HepG2 (cell line): ENCODE measurements around the gene ANXA9. TPM values are rescaled to one million over a fixed set of nuclear protein-coding genes. Genes with fewer than 3 reads are reported as not detected.

Experiments used
- AHR ChIP-seq: IDR thresholded peaks from 2 replicates; pipeline ENCODE4 v1.6.1; 2018; ENCODE audit warnings: missing genetic modification reagents, missing compliant biosample characterization
- CC2D1A ChIP-seq: sonication (generic); formaldehyde crosslinking; IDR thresholded peaks from 2 replicates; pipeline ENCODE4 v1.8.1; 2023; ENCODE audit warnings: mild to moderate bottlenecking, missing genetic modification reagents
- CEBPG ChIP-seq: IDR thresholded peaks from 2 replicates; pipeline ENCODE4 v1.6.1; 2016
- DNMT3B ChIP-seq: conservative IDR thresholded peaks from 2 replicates; pipeline ENCODE4 v1.6.1; 2016; ENCODE audit warnings: missing biosample characterization, control low read depth
- GABPA ChIP-seq, 2 experiments: IDR thresholded peaks; 2 replicates each; pipeline ENCODE4 v1.6.1; 2011 to 2016; ENCODE audit warnings: low read depth in 2 of 2, low read length in 1 of 2, missing biosample characterization in 1 of 2, missing genetic modification characterization in 1 of 2
- NCOA1 ChIP-seq: sonication (generic); formaldehyde crosslinking; IDR thresholded peaks from 2 replicates; pipeline ENCODE4 v1.9.0; 2021; ENCODE audit warnings: missing genetic modification reagents
- PHF20 ChIP-seq: sonication (generic); formaldehyde crosslinking; IDR thresholded peaks from 2 replicates; pipeline ENCODE4 v1.5.0; 2020; ENCODE audit warnings: mild to moderate bottlenecking, missing genetic modification reagents
- SMYD3 ChIP-seq: sonication (generic); formaldehyde crosslinking; IDR thresholded peaks from 2 replicates; pipeline ENCODE4 v1.8.1; 2023; ENCODE audit warnings: mild to moderate bottlenecking, missing genetic modification reagents
- ZNF124 ChIP-seq: sonication (generic); formaldehyde crosslinking; IDR thresholded peaks from 2 replicates; pipeline ENCODE4 v1.4.0; 2020; ENCODE audit warnings: missing genetic modification reagents
- ZNF441 ChIP-seq: sonication (generic); formaldehyde crosslinking; IDR thresholded peaks from 2 replicates; pipeline ENCODE4 v1.7.0; 2021; ENCODE audit warnings: missing genetic modification reagents, borderline replicate concordance
- ZNF788 ChIP-seq: sonication (generic); formaldehyde crosslinking; IDR thresholded peaks from 2 replicates; pipeline ENCODE4 v1.5.0; 2020; ENCODE audit warnings: mild to moderate bottlenecking, missing genetic modification reagents, borderline replicate concordance
- ZSCAN20 ChIP-seq: sonication (generic); formaldehyde crosslinking; IDR thresholded peaks from 2 replicates; pipeline ENCODE4 v1.4.0; 2020; ENCODE audit warnings: missing genetic modification reagents, mild to moderate bottlenecking, borderline replicate concordance
- ZSCAN29 ChIP-seq: sonication (generic); formaldehyde crosslinking; conservative IDR thresholded peaks from 2 replicates; pipeline ENCODE4 v1.4.0; 2020; ENCODE audit warnings: mild to moderate bottlenecking, missing genetic modification reagents
- polyA plus RNA-seq, 8 experiments: library from polyadenylated mRNA; depleted of rRNA in 3 of 8; stranded (reverse) in 7 of 8; unstranded in 1 of 8; fragments of >200 nt; fragmentation: Illumina TruSeq in 4 of 8; extraction: Trizol in 4 of 8; gene quantifications; 2 replicates each; pipeline versions ENCODE4 v1.2.1 to v1.2.3, GENCODE V29; 2011 to 2016; ENCODE audit warnings: low read depth in 4 of 8, missing spikeins in 1 of 8, mixed read lengths in 1 of 8; ENCODE audit not compliant: insufficient read depth in 1 of 8
- total RNA-seq, 5 experiments: library from RNA; depleted of rRNA; stranded (reverse); fragments of >200 nt; fragmentation: Illumina TruSeq; extraction: Trizol; gene quantifications; 2 replicates each; pipeline ENCODE4 v1.2.3, GENCODE V29; 2016; ENCODE audit warnings: low read depth in 1 of 5
- TF ChIP-seq, protein P1 (sequence below): sonication (generic); formaldehyde crosslinking; IDR thresholded peaks from 2 replicates; pipeline ENCODE4 v1.5.0; 2020; ENCODE audit warnings: mild to moderate bottlenecking, missing genetic modification reagents, borderline replicate concordance
- TF ChIP-seq, protein P2 (sequence below): IDR thresholded peaks from 2 replicates; pipeline ENCODE4 v1.6.1; 2016
- TF ChIP-seq, protein P3 (sequence below): sonication (generic); formaldehyde crosslinking; IDR thresholded peaks from 2 replicates; pipeline ENCODE4 v1.4.0; 2020; ENCODE audit warnings: low read depth, mild to moderate bottlenecking, missing genetic modification reagents
- TF ChIP-seq, protein P4 (sequence below): sonication (generic); formaldehyde crosslinking; IDR thresholded peaks from 2 replicates; pipeline ENCODE4 v1.9.0; 2021; ENCODE audit warnings: missing genetic modification reagents, borderline replicate concordance

ANXA9 gene
- total and polyA plus RNA-seq, 2 of the 13 experiments (the other 11 are each of a cell fraction or from before 2014, with no cell fraction given) = 13.3 to 23.9 TPM

DNA sequence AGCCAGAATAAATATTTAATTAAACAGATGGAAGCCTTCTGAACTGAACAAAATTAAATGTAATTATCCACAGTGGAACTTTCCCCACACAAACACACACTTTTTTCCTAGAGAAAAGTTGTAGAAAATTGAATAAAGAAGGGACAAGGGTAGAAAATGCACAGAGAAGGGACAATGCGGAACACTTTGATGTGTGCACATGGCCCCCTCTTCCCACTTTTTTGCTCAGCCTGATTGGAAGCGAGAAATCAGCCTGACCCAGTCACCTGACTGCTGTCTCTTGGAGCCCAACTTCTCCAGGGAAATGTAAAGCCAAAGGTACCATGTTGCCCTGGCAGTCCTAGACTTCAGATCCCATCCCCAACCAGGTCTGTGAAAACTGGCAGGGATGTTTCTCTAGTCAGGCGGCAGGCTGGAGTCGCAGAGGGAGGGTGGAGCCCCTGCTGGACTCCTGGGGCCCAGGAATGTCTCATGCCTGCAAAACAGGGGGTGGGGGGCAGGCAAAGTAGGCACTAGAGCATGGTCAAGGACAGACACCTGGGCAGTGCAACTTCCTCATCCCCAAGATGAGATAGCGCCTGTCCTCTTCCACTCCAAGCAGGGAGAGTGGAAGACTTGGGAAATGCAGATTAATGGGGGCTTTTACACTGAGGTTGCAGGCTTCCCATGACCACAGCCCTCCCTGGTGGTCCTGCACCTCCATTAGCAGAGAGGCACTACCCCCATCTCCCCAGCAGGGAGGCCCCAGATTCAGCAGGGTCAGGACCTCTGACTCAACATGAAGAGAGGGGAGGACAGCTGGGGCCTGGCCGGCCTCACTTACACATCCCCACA, 10.3 kb upstream of the ANXA9 start (continued):
- TF ChIP-seq, protein P1, sequence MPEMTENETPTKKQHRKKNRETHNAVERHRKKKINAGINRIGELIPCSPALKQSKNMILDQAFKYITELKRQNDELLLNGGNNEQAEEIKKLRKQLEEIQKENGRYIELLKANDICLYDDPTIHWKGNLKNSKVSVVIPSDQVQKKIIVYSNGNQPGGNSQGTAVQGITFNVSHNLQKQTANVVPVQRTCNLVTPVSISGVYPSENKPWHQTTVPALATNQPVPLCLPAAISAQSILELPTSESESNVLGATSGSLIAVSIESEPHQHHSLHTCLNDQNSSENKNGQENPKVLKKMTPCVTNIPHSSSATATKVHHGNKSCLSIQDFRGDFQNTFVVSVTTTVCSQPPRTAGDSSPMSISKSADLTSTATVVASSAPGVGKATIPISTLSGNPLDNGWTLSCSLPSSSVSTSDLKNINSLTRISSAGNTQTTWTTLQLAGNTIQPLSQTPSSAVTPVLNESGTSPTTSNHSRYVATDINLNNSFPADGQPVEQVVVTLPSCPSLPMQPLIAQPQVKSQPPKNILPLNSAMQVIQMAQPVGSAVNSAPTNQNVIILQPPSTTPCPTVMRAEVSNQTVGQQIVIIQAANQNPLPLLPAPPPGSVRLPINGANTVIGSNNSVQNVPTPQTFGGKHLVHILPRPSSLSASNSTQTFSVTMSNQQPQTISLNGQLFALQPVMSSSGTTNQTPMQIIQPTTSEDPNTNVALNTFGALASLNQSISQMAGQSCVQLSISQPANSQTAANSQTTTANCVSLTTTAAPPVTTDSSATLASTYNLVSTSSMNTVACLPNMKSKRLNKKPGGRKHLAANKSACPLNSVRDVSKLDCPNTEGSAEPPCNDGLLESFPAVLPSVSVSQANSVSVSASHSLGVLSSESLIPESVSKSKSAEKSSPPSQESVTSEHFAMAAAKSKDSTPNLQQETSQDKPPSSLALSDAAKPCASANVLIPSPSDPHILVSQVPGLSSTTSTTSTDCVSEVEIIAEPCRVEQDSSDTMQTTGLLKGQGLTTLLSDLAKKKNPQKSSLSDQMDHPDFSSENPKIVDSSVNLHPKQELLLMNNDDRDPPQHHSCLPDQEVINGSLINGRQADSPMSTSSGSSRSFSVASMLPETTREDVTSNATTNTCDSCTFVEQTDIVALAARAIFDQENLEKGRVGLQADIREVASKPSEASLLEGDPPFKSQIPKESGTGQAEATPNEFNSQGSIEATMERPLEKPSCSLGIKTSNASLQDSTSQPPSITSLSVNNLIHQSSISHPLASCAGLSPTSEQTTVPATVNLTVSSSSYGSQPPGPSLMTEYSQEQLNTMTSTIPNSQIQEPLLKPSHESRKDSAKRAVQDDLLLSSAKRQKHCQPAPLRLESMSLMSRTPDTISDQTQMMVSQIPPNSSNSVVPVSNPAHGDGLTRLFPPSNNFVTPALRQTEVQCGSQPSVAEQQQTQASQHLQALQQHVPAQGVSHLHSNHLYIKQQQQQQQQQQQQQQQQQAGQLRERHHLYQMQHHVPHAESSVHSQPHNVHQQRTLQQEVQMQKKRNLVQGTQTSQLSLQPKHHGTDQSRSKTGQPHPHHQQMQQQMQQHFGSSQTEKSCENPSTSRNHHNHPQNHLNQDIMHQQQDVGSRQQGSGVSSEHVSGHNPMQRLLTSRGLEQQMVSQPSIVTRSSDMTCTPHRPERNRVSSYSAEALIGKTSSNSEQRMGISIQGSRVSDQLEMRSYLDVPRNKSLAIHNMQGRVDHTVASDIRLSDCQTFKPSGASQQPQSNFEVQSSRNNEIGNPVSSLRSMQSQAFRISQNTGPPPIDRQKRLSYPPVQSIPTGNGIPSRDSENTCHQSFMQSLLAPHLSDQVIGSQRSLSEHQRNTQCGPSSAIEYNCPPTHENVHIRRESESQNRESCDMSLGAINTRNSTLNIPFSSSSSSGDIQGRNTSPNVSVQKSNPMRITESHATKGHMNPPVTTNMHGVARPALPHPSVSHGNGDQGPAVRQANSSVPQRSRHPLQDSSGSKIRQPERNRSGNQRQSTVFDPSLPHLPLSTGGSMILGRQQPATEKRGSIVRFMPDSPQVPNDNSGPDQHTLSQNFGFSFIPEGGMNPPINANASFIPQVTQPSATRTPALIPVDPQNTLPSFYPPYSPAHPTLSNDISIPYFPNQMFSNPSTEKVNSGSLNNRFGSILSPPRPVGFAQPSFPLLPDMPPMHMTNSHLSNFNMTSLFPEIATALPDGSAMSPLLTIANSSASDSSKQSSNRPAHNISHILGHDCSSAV = no peak
- TF ChIP-seq SMYD3 (CRISPR knock-in tag) (no peak), NCOA1 (no peak), ZSCAN20 (CRISPR knock-in tag) (no peak), CEBPG (CRISPR knock-in tag) (0 out of 2 replicates have a peak, but pooled peaks have one; percentile 3), ZSCAN29 (CRISPR knock-in tag) (no peak), CC2D1A (no peak), PHF20 (no peak), DNMT3B (CRISPR knock-in tag) (no peak), AHR (CRISPR knock-in tag) (no peak), ZNF788 (CRISPR knock-in tag) (no peak; the same call in 1 of the 2 replicates), GABPA (IDR thresholded peaks at IDR 0.05; ENCODE audit: low read depth, low read length) (no peak), GABPA (CRISPR knock-in tag; IDR thresholded peaks at IDR 0.05; ENCODE audit: low read depth) (0 out of 2 replicates have a peak, but pooled peaks have one; percentile 28), ZNF441 (CRISPR knock-in tag) (peak; percentile 15; the same call in 1 of the 2 replicates), ZNF124 (CRISPR knock-in tag) (no peak)
- TF ChIP-seq, protein P2, sequence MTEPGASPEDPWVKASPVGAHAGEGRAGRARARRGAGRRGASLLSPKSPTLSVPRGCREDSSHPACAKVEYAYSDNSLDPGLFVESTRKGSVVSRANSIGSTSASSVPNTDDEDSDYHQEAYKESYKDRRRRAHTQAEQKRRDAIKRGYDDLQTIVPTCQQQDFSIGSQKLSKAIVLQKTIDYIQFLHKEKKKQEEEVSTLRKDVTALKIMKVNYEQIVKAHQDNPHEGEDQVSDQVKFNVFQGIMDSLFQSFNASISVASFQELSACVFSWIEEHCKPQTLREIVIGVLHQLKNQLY (CRISPR knock-in tag) = no peak
- TF ChIP-seq, protein P3, sequence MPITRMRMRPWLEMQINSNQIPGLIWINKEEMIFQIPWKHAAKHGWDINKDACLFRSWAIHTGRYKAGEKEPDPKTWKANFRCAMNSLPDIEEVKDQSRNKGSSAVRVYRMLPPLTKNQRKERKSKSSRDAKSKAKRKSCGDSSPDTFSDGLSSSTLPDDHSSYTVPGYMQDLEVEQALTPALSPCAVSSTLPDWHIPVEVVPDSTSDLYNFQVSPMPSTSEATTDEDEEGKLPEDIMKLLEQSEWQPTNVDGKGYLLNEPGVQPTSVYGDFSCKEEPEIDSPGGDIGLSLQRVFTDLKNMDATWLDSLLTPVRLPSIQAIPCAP (CRISPR knock-in tag) = no peak
- TF ChIP-seq, protein P4, sequence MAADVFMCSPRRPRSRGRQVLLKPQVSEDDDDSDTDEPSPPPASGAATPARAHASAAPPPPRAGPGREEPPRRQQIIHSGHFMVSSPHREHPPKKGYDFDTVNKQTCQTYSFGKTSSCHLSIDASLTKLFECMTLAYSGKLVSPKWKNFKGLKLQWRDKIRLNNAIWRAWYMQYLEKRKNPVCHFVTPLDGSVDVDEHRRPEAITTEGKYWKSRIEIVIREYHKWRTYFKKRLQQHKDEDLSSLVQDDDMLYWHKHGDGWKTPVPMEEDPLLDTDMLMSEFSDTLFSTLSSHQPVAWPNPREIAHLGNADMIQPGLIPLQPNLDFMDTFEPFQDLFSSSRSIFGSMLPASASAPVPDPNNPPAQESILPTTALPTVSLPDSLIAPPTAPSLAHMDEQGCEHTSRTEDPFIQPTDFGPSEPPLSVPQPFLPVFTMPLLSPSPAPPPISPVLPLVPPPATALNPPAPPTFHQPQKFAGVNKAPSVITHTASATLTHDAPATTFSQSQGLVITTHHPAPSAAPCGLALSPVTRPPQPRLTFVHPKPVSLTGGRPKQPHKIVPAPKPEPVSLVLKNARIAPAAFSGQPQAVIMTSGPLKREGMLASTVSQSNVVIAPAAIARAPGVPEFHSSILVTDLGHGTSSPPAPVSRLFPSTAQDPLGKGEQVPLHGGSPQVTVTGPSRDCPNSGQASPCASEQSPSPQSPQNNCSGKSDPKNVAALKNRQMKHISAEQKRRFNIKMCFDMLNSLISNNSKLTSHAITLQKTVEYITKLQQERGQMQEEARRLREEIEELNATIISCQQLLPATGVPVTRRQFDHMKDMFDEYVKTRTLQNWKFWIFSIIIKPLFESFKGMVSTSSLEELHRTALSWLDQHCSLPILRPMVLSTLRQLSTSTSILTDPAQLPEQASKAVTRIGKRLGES = no peak
